ENCODE results near the gene CCDC124.

- TF ChIP-seq CTCF (IDR thresholded peaks at IDR 0.05) (no peak), POLR2A (IDR thresholded peaks at IDR 0.05) (no peak)
Observed at GRCh38 chr19:17943274-17944221, 10.7 kb downstream of the CCDC124 start.
